ENCODE measurements around the gene TMEM88.

DNA sequence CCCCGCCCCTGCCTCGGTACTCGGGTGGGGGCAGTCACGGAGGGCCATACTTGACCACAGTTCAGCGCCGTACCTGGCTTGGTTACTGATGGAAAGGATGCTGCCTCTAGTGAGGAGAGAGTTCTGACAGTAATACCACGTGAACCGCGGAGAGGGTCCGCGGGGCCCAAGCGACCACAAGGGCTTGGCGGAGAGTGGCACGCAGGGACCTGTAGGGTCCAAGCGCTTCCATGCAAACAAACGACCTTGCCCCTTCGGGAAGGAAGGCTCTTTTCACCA, 11.7 kb upstream of the TMEM88 start:
- no peak for TF ChIP-seq POLR2AphosphoS5 (IDR thresholded peaks at IDR 0.05; ENCODE audit: low read depth, low read length)
- no peak for TF ChIP-seq REST (IDR thresholded peaks at IDR 0.05; ENCODE audit: insufficient read depth in 1 of 2, low read depth in 2 of 2, low read length in 2 of 2)
- TF ChIP-seq TAF1 (IDR thresholded peaks at IDR 0.05; ENCODE audit: borderline replicate concordance, insufficient read depth, low read length) = no peak; the same call in 1 of the 2 replicates

Measured in PFSK-1 (cell line).